K562 (cell line): ENCODE measurements around the gene PHACTR2. TPM values are rescaled to one million over a fixed set of nuclear protein-coding genes. Genes with fewer than 3 reads are reported as not detected.

Experiments used
- ARID1B ChIP-seq: fragments of 450-650 bp; IDR thresholded peaks from 2 replicates; pipeline ENCODE4 v1.6.1; 2016; ENCODE audit warnings: antibody characterized with exemption, mild to moderate bottlenecking, inconsistent platforms
- BMI1 ChIP-seq: fragments of 150-350 bp; IDR thresholded peaks from 2 replicates; pipeline ENCODE4 v1.6.1; 2014; ENCODE audit warnings: low read length
- FOXA3 ChIP-seq, 2 experiments: fragments of 450-650 bp in 1 of 2; sonication (generic) in 1 of 2; formaldehyde crosslinking; IDR thresholded peaks in 1 of 2; conservative IDR thresholded peaks in 1 of 2; 2 replicates each; pipeline versions ENCODE4 v1.4.0 to v1.8.0; 2020 to 2022; ENCODE audit warnings: mild to moderate bottlenecking in 2 of 2, missing genetic modification reagents in 1 of 2
- FOXK1 ChIP-seq: sonication (generic); formaldehyde crosslinking; IDR thresholded peaks from 2 replicates; pipeline ENCODE4 v1.8.0; 2022; ENCODE audit warnings: missing genetic modification reagents, mild to moderate bottlenecking, borderline replicate concordance
- GTF2E2 ChIP-seq: fragments of 200-800 bp; sonication (Bioruptor generic); IDR thresholded peaks from 2 replicates; pipeline ENCODE4 v1.6.1; 2016; ENCODE audit warnings: missing genetic modification characterization, missing compliant biosample characterization
- GTF2F1 ChIP-seq: IDR thresholded peaks from 2 replicates; pipeline ENCODE4 v1.6.1; 2011; ENCODE audit warnings: low read depth, low read length, improper control_type of control experiment
- HDGF ChIP-seq: fragments of 450-650 bp; IDR thresholded peaks from 2 replicates; pipeline ENCODE4 v1.6.1; 2016
- HEY1 ChIP-seq: fragments of 250-450 bp; sonication (Bioruptor Pico); IDR thresholded peaks from 2 replicates; pipeline ENCODE4 v1.5.0; 2020; ENCODE audit warnings: mild to moderate bottlenecking, moderate library complexity, borderline replicate concordance
- MEIS2 ChIP-seq: fragments of 450-650 bp; IDR thresholded peaks from 2 replicates; pipeline ENCODE4 v1.6.1; 2014; ENCODE audit warnings: mild to moderate bottlenecking; ENCODE audit not compliant: partially characterized antibody
- NFIC ChIP-seq: fragments of 450-650 bp; IDR thresholded peaks from 2 replicates; pipeline ENCODE4 v1.6.1; 2017; ENCODE audit warnings: mild to moderate bottlenecking, inconsistent platforms
- SAFB2 ChIP-seq: fragments of 200-400 bp; formaldehyde crosslinking; IDR thresholded peaks from 2 replicates; pipeline ENCODE4 v1.6.1; 2018; ENCODE audit warnings: borderline replicate concordance, low read length, low read depth, moderate library complexity; ENCODE audit not compliant: severe bottlenecking
- SIN3A ChIP-seq, 2 experiments: fragments of 150-350 bp in 1 of 2; IDR thresholded peaks; 2 replicates each; pipeline ENCODE4 v1.6.1; 2011 to 2016; ENCODE audit warnings: borderline replicate concordance in 2 of 2, low read depth in 2 of 2, low read length in 2 of 2, mild to moderate bottlenecking in 2 of 2, moderate library complexity in 2 of 2; ENCODE audit not compliant: control insufficient read depth in 1 of 2
- ZBTB8A ChIP-seq: fragments of 450-650 bp; IDR thresholded peaks from 2 replicates; pipeline ENCODE4 v1.6.1; 2018; ENCODE audit warnings: mild to moderate bottlenecking, moderate library complexity; ENCODE audit not compliant: partially characterized antibody
- ZEB2 ChIP-seq: fragments of 450-650 bp; IDR thresholded peaks from 2 replicates; pipeline ENCODE4 v1.6.1; 2016
- ZNF23 ChIP-seq: fragments of 250-450 bp; sonication (Bioruptor Pico); IDR thresholded peaks from 2 replicates; pipeline ENCODE4 v1.4.0; 2020; ENCODE audit warnings: mild to moderate bottlenecking
- ZNF311 ChIP-seq: fragments of 250-450 bp; sonication (Bioruptor Pico); IDR thresholded peaks from 2 replicates; pipeline ENCODE4 v1.4.0; 2020; ENCODE audit warnings: mild to moderate bottlenecking, moderate library complexity
- ZNF316 ChIP-seq: fragments of 450-650 bp; IDR thresholded peaks from 2 replicates; pipeline ENCODE4 v1.6.1; 2016
- polyA plus RNA-seq, 8 experiments: library from polyadenylated mRNA; depleted of rRNA in 4 of 8; stranded (reverse) in 5 of 8; unstranded in 3 of 8; fragments of >200 nt; fragmentation: Nextera tagmentation in 2 of 8; fragmentation: Illumina TruSeq in 1 of 8; extraction: Ambion mirVana in 2 of 8; extraction: Trizol in 1 of 8; gene quantifications; 2 replicates each; pipeline versions ENCODE4 v1.2.1 to v1.2.3, GENCODE V29; 2011 to 2014; ENCODE audit warnings: inconsistent platforms in 1 of 8, missing spikeins in 1 of 8
- total RNA-seq, 7 experiments: library from RNA; depleted of rRNA in 6 of 7; stranded (reverse); fragments of >200 nt in 6 of 7; fragmentation: Illumina TruSeq in 2 of 7; extraction: Trizol in 2 of 7; gene quantifications; 2 replicates each; pipeline versions ENCODE4 v1.2.1 to v1.2.3, GENCODE V29; 2011 to 2021; ENCODE audit warnings: low replicate concordance in 1 of 7
- TF ChIP-seq, protein P1 (sequence below): sonication (generic); formaldehyde crosslinking; IDR thresholded peaks from 2 replicates; pipeline ENCODE4 v1.8.1; 2023; ENCODE audit warnings: missing genetic modification reagents, mild to moderate bottlenecking, borderline replicate concordance
- TF ChIP-seq, protein P2 (sequence below): sonication (generic); IDR thresholded peaks from 2 replicates; pipeline ENCODE4 v1.6.1; 2016
- TF ChIP-seq, protein P3 (sequence below): fragments of 450-650 bp; IDR thresholded peaks from 2 replicates; pipeline ENCODE4 v1.6.1; 2018; ENCODE audit not compliant: partially characterized antibody

The PHACTR2 gene
- total and polyA plus RNA-seq, 9 of the 15 experiments (the other 6 are each of a cell fraction or from before 2014, with no cell fraction given): 5.3 to 52.5 (median 22.9) TPM

DNA sequence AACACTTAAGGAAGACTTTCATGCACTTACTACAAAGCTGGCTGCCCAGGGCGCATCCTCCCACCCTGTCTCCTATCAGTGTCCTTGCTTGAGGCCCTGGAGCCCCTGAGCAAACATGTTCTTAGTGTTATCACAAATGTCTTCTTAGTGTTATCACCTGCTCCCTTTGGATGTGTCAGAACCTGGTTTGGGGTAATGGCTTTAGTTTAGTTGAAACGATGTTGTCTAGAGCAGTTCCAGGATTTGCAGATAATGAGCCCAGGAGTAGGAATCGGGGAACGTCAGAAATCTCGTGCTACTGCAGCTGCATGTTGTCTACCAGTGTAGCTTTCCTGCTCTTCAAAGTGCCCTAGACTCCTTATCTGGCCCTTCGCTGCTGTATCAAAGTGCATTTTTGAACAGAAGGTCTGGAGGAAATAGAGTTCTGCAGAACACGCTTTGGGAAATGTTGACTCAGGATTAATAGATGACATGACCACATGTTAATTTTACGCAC lies 69.6 kb downstream of the PHACTR2 start (continued):
- TF ChIP-seq ZEB2 (peak; percentile 42; the same call in 1 of the 2 replicates), HEY1 (CRISPR knock-in tag) (no peak), ZBTB8A (no peak), NFIC (peak; percentile 9; the same call in 1 of the 2 replicates), BMI1 (no peak), SIN3A (IDR thresholded peaks at IDR 0.05; ENCODE audit: borderline replicate concordance in 2 of 2, control insufficient read depth in 1 of 2, low read depth in 2 of 2, low read length in 2 of 2) (no peak), SAFB2 (no peak), FOXK1 (CRISPR knock-in tag) (no peak), ZNF23 (no peak), MEIS2 (no peak), GTF2F1 (no peak), ZNF316 (peak; percentile 47; the same call in 1 of the 2 replicates), ZNF311 (no peak), ARID1B (peak; percentile 61), FOXA3 (CRISPR knock-in tag; conservative IDR thresholded peaks at IDR 0.05 in 1 of 2, IDR thresholded peaks at IDR 0.05 in 1 of 2) (peak; percentile 44 to 78; a peak in 2 of 4 replicates), GTF2E2 (no peak), HDGF (no peak)
- TF ChIP-seq, protein P1, sequence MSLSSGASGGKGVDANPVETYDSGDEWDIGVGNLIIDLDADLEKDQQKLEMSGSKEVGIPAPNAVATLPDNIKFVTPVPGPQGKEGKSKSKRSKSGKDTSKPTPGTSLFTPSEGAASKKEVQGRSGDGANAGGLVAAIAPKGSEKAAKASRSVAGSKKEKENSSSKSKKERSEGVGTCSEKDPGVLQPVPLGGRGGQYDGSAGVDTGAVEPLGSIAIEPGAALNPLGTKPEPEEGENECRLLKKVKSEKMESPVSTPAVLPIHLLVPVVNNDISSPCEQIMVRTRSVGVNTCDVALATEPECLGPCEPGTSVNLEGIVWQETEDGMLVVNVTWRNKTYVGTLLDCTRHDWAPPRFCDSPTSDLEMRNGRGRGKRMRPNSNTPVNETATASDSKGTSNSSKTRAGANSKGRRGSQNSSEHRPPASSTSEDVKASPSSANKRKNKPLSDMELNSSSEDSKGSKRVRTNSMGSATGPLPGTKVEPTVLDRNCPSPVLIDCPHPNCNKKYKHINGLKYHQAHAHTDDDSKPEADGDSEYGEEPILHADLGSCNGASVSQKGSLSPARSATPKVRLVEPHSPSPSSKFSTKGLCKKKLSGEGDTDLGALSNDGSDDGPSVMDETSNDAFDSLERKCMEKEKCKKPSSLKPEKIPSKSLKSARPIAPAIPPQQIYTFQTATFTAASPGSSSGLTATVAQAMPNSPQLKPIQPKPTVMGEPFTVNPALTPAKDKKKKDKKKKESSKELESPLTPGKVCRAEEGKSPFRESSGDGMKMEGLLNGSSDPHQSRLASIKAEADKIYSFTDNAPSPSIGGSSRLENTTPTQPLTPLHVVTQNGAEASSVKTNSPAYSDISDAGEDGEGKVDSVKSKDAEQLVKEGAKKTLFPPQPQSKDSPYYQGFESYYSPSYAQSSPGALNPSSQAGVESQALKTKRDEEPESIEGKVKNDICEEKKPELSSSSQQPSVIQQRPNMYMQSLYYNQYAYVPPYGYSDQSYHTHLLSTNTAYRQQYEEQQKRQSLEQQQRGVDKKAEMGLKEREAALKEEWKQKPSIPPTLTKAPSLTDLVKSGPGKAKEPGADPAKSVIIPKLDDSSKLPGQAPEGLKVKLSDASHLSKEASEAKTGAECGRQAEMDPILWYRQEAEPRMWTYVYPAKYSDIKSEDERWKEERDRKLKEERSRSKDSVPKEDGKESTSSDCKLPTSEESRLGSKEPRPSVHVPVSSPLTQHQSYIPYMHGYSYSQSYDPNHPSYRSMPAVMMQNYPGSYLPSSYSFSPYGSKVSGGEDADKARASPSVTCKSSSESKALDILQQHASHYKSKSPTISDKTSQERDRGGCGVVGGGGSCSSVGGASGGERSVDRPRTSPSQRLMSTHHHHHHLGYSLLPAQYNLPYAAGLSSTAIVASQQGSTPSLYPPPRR (CRISPR knock-in tag): 0 out of 2 replicates have a peak, but pooled peaks have one; percentile 57
- TF ChIP-seq, protein P2, sequence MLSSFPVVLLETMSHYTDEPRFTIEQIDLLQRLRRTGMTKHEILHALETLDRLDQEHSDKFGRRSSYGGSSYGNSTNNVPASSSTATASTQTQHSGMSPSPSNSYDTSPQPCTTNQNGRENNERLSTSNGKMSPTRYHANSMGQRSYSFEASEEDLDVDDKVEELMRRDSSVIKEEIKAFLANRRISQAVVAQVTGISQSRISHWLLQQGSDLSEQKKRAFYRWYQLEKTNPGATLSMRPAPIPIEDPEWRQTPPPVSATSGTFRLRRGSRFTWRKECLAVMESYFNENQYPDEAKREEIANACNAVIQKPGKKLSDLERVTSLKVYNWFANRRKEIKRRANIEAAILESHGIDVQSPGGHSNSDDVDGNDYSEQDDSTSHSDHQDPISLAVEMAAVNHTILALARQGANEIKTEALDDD: peak; percentile 34; the same call in 1 of the 2 replicates
- TF ChIP-seq, protein P3, sequence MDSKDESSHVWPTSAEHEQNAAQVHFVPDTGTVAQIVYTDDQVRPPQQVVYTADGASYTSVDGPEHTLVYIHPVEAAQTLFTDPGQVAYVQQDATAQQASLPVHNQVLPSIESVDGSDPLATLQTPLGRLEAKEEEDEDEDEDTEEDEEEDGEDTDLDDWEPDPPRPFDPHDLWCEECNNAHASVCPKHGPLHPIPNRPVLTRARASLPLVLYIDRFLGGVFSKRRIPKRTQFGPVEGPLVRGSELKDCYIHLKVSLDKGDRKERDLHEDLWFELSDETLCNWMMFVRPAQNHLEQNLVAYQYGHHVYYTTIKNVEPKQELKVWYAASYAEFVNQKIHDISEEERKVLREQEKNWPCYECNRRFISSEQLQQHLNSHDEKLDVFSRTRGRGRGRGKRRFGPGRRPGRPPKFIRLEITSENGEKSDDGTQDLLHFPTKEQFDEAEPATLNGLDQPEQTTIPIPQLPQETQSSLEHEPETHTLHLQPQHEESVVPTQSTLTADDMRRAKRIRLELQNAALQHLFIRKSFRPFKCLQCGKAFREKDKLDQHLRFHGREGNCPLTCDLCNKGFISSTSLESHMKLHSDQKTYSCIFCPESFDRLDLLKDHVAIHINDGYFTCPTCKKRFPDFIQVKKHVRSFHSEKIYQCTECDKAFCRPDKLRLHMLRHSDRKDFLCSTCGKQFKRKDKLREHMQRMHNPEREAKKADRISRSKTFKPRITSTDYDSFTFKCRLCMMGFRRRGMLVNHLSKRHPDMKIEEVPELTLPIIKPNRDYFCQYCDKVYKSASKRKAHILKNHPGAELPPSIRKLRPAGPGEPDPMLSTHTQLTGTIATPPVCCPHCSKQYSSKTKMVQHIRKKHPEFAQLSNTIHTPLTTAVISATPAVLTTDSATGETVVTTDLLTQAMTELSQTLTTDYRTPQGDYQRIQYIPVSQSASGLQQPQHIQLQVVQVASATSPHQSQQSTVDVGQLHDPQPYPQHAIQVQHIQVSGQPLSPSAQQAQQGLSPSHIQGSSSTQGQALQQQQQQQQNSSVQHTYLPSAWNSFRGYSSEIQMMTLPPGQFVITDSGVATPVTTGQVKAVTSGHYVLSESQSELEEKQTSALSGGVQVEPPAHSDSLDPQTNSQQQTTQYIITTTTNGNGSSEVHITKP: no peak
